ENCODE results near the gene PDE8A. TPM values are rescaled to one million over a fixed set of nuclear protein-coding genes. Genes with fewer than 3 reads are reported as not detected.

The PDE8A gene
- total RNA-seq, 5 donors from 2014 or later (not counting 1 experiment from before 2014, with no cell fraction given), result 21.5 to 33.7 (median 25.1) TPM

GRCh38 chr15:85142312-85142711 is 160.7 kb downstream of the PDE8A start:
- no peaks in the 10 kb centered on the region for H3K4me1 Mint-ChIP-seq
- WGBS (ENCODE audit: insufficient coverage), result 50% methylated on average over 1 of the region's 2 CpGs
- no peak overlapping the region for H3K27ac Mint-ChIP-seq
- peaks cover 19% of the 10 kb centered on the region for H3K36me3 Mint-ChIP-seq
- POLR2A ChIA-PET, result no interaction called here
- H3K9me3 ChIP-seq, result no peaks in the 10 kb centered on the region
- no peak for ATAC-seq (replicated peaks in 1 of 4)
- H3K27ac ChIP-seq (ENCODE audit: low read length), result no peak overlapping the region
- no peak for DNase-seq
- no peaks in the 10 kb centered on the region for H3K9me3 Mint-ChIP-seq
- no peak overlapping the region for H3K4me3 ChIP-seq (ENCODE audit: control insufficient read depth in 1 of 2, extremely low read depth in 1 of 2, low read length in 1 of 2)
- CTCF ChIA-PET, result no interaction called here
- H3K4me3 Mint-ChIP-seq, result no peak overlapping the region
- H3K36me3 ChIP-seq (ENCODE audit: control insufficient read depth in 2 of 2, extremely low read depth in 1 of 2, insufficient read depth in 1 of 2, low read length in 1 of 2), result peaks cover 3 to 10% of the 10 kb centered on the region in 2 donors
- no peaks in the 10 kb centered on the region for H3K4me1 ChIP-seq (ENCODE audit: control insufficient read depth in 1 of 2, extremely low read depth in 1 of 2, insufficient read depth in 2 of 2, low read length in 2 of 2)
- no peaks in the 10 kb centered on the region for H3K27me3 ChIP-seq (replicated peaks in 1 of 2; ENCODE audit: control insufficient read depth in 2 of 2, extremely low read depth in 1 of 2, insufficient read depth in 2 of 2, low read length in 1 of 2)
- H3K27me3 Mint-ChIP-seq, result no peaks in the 10 kb centered on the region

- Mint-ChIP-seq H3K36me3 (no peaks in the 10 kb centered on the region), H3K27ac (no peak overlapping the region), H3K9me3 (peaks cover 0 to 8% (median 8%) of the 10 kb centered on the region in 3 donors), H3K4me3 (no peak overlapping the region), H3K4me1 (peaks cover 11 to 20% (median 14%) of the 10 kb centered on the region in 3 donors), H3K27me3 (peaks cover 2 to 6% of the 10 kb centered on the region in 2 donors)
- no CpG with 5 or more reads among the region's 5 CpGs for WGBS (ENCODE audit: insufficient coverage)
- DNase-seq, result peak in 1 of 35 experiments; percentile 28
- ChIA-PET CTCF (no interaction called here), POLR2A (interaction anchor here in 1 of 2 donors (0.6 kb wide), 1 partner anchor 233 kb away, joined by 3 read pairs; no protein-coding TSS in a partner anchor)
- peaks cover 0 to 3% of the 10 kb centered on the region in 2 experiments for H3K27me3 ChIP-seq (replicated peaks in 1 of 2; ENCODE audit: control insufficient read depth in 2 of 2, extremely low read depth in 1 of 2, insufficient read depth in 2 of 2, low read length in 1 of 2)
- H3K27ac ChIP-seq (ENCODE audit: low read length), result no peak overlapping the region
- no peak overlapping the region for H3K4me3 ChIP-seq (ENCODE audit: control insufficient read depth in 1 of 2, extremely low read depth in 1 of 2, low read length in 1 of 2)
- peaks cover 0 to 14% of the 10 kb centered on the region in 2 experiments for H3K4me1 ChIP-seq (ENCODE audit: control insufficient read depth in 1 of 2, extremely low read depth in 1 of 2, insufficient read depth in 2 of 2, low read length in 2 of 2)
- no peaks in the 10 kb centered on the region for H3K36me3 ChIP-seq (ENCODE audit: control insufficient read depth in 2 of 2, extremely low read depth in 1 of 2, insufficient read depth in 1 of 2, low read length in 1 of 2)
- ATAC-seq (replicated peaks in 1 of 4), result peak in 2 of 4 experiments; percentile 36 to 84
- no peaks in the 10 kb centered on the region for H3K9me3 ChIP-seq
Observed at GRCh38 chr15:85149465-85150129, 167.9 kb downstream of the PDE8A start.

- WGBS (ENCODE audit: insufficient coverage), result no CpG with 5 or more reads among the region's 2 CpGs
- Histone ChIP-seq H3K27me3 (replicated peaks in 1 of 2; ENCODE audit: control insufficient read depth in 2 of 2, extremely low read depth in 1 of 2, insufficient read depth in 2 of 2, low read length in 1 of 2) (peaks cover 0 to 3% of the 10 kb centered on the region in 2 experiments), H3K4me1 (ENCODE audit: control insufficient read depth in 1 of 2, extremely low read depth in 1 of 2, insufficient read depth in 2 of 2, low read length in 2 of 2) (peaks cover 0 to 14% of the 10 kb centered on the region in 2 experiments), H3K27ac (ENCODE audit: low read length) (no peak overlapping the region), H3K9me3 (no peaks in the 10 kb centered on the region), H3K36me3 (ENCODE audit: control insufficient read depth in 2 of 2, extremely low read depth in 1 of 2, insufficient read depth in 1 of 2, low read length in 1 of 2) (no peaks in the 10 kb centered on the region), H3K4me3 (ENCODE audit: control insufficient read depth in 1 of 2, extremely low read depth in 1 of 2, low read length in 1 of 2) (no peak overlapping the region)
- Mint-ChIP-seq H3K4me1 (peaks cover 11 to 20% (median 14%) of the 10 kb centered on the region in 3 donors), H3K27ac (no peak overlapping the region), H3K4me3 (no peak overlapping the region), H3K9me3 (peaks cover 0 to 8% (median 8%) of the 10 kb centered on the region in 3 donors), H3K36me3 (no peaks in the 10 kb centered on the region), H3K27me3 (peaks cover 2 to 6% of the 10 kb centered on the region in 2 donors)
- ChIA-PET POLR2A (no interaction called here), CTCF (no interaction called here)
- no peak for ATAC-seq (replicated peaks in 1 of 4)
- no peak for DNase-seq
Observed at GRCh38 chr15:85150130-85150480, 168.4 kb downstream of the PDE8A start.

GRCh38 chr15:85151145-85151544 is 169.5 kb downstream of the PDE8A start:
- Mint-ChIP-seq H3K9me3 (peaks cover 0 to 8% (median 8%) of the 10 kb centered on the region in 3 donors), H3K36me3 (no peaks in the 10 kb centered on the region), H3K4me1 (peaks cover 11 to 20% (median 14%) of the 10 kb centered on the region in 3 donors), H3K27me3 (peaks cover 5 to 9% of the 10 kb centered on the region in 2 donors), H3K27ac (no peak overlapping the region), H3K4me3 (no peak overlapping the region)
- no peak for DNase-seq
- no peak overlapping the region for H3K4me3 ChIP-seq (ENCODE audit: control insufficient read depth in 1 of 2, extremely low read depth in 1 of 2, low read length in 1 of 2)
- H3K27ac ChIP-seq (ENCODE audit: low read length), result no peak overlapping the region
- peaks cover 0 to 14% of the 10 kb centered on the region in 2 experiments for H3K4me1 ChIP-seq (ENCODE audit: control insufficient read depth in 1 of 2, extremely low read depth in 1 of 2, insufficient read depth in 2 of 2, low read length in 2 of 2)
- CTCF ChIA-PET, result interaction anchor here in 1 of 2 donors (1.1 kb wide), 1 partner anchor 18 kb away, joined by 3 read pairs; no protein-coding TSS in a partner anchor
- WGBS (ENCODE audit: insufficient coverage), result no CpG with 5 or more reads among the region's 7 CpGs
- POLR2A ChIA-PET, result no interaction called here
- ATAC-seq (replicated peaks in 1 of 4), result no peak
- peaks cover 0 to 3% of the 10 kb centered on the region in 2 experiments for H3K27me3 ChIP-seq (replicated peaks in 1 of 2; ENCODE audit: control insufficient read depth in 2 of 2, extremely low read depth in 1 of 2, insufficient read depth in 2 of 2, low read length in 1 of 2)
- H3K9me3 ChIP-seq, result no peaks in the 10 kb centered on the region
- H3K36me3 ChIP-seq (ENCODE audit: control insufficient read depth in 2 of 2, extremely low read depth in 1 of 2, insufficient read depth in 1 of 2, low read length in 1 of 2), result no peaks in the 10 kb centered on the region

GRCh38 chr15:85151861-85152260 is 170.2 kb downstream of the PDE8A start:
- Histone ChIP-seq H3K36me3 (ENCODE audit: control insufficient read depth in 2 of 2, extremely low read depth in 1 of 2, insufficient read depth in 1 of 2, low read length in 1 of 2) (no peaks in the 10 kb centered on the region), H3K27me3 (replicated peaks in 1 of 2; ENCODE audit: control insufficient read depth in 2 of 2, extremely low read depth in 1 of 2, insufficient read depth in 2 of 2, low read length in 1 of 2) (peaks cover 0 to 3% of the 10 kb centered on the region in 2 experiments), H3K4me3 (ENCODE audit: control insufficient read depth in 1 of 2, extremely low read depth in 1 of 2, low read length in 1 of 2) (no peak overlapping the region), H3K27ac (ENCODE audit: low read length) (no peak overlapping the region), H3K4me1 (ENCODE audit: control insufficient read depth in 1 of 2, extremely low read depth in 1 of 2, insufficient read depth in 2 of 2, low read length in 2 of 2) (peaks cover 0 to 14% of the 10 kb centered on the region in 2 experiments), H3K9me3 (no peaks in the 10 kb centered on the region)
- POLR2A ChIA-PET, result interaction anchor here in 1 of 2 donors (0.6 kb wide), 1 partner anchor 378 kb away, joined by 6 read pairs; no protein-coding TSS in a partner anchor
- H3K27me3 Mint-ChIP-seq, result peaks cover 7 to 9% of the 10 kb centered on the region in 2 donors
- H3K36me3 Mint-ChIP-seq, result no peaks in the 10 kb centered on the region
- ATAC-seq (replicated peaks in 1 of 4) (no peak), DNase-seq (no peak)
- CTCF ChIA-PET, result interaction anchor here in 1 of 2 donors (1.1 kb wide), 1 partner anchor 17 kb away, joined by 3 read pairs; no protein-coding TSS in a partner anchor
- H3K27ac Mint-ChIP-seq, result no peak overlapping the region
- no CpG with 5 or more reads among the region's 3 CpGs for WGBS (ENCODE audit: insufficient coverage)
- no peak overlapping the region for H3K4me3 Mint-ChIP-seq
- H3K4me1 Mint-ChIP-seq, result peaks cover 11 to 20% (median 14%) of the 10 kb centered on the region in 3 donors
- peaks cover 0 to 8% (median 8%) of the 10 kb centered on the region in 3 donors for H3K9me3 Mint-ChIP-seq

- H3K36me3 Mint-ChIP-seq, result no peaks in the 10 kb centered on the region
- WGBS (ENCODE audit: insufficient coverage), result no CpG with 5 or more reads among the region's 2 CpGs
- H3K9me3 ChIP-seq, result no peaks in the 10 kb centered on the region
- H3K9me3 Mint-ChIP-seq, result peaks cover 0 to 8% (median 8%) of the 10 kb centered on the region in 3 donors
- DNase-seq (no peak), ATAC-seq (replicated peaks in 1 of 4) (no peak)
- H3K36me3 ChIP-seq (ENCODE audit: control insufficient read depth in 2 of 2, extremely low read depth in 1 of 2, insufficient read depth in 1 of 2, low read length in 1 of 2), result no peaks in the 10 kb centered on the region
- no peak overlapping the region for H3K27ac Mint-ChIP-seq
- H3K4me1 ChIP-seq (ENCODE audit: control insufficient read depth in 1 of 2, extremely low read depth in 1 of 2, insufficient read depth in 2 of 2, low read length in 2 of 2), result peaks cover 0 to 13% of the 10 kb centered on the region in 2 experiments
- CTCF ChIA-PET, result no interaction called here
- peaks cover 7 to 10% (median 8%) of the 10 kb centered on the region in 3 donors for H3K4me1 Mint-ChIP-seq
- H3K27ac ChIP-seq (ENCODE audit: low read length), result no peak overlapping the region
- H3K4me3 ChIP-seq (ENCODE audit: control insufficient read depth in 1 of 2, extremely low read depth in 1 of 2, low read length in 1 of 2), result no peak overlapping the region
- peaks cover 0 to 3% of the 10 kb centered on the region in 2 experiments for H3K27me3 ChIP-seq (replicated peaks in 1 of 2; ENCODE audit: control insufficient read depth in 2 of 2, extremely low read depth in 1 of 2, insufficient read depth in 2 of 2, low read length in 1 of 2)
- no peak overlapping the region for H3K4me3 Mint-ChIP-seq
- H3K27me3 Mint-ChIP-seq, result peaks cover 7 to 9% of the 10 kb centered on the region in 2 donors
- POLR2A ChIA-PET, result no interaction called here
Observed at GRCh38 chr15:85154061-85154460, 172.4 kb downstream of the PDE8A start.

Data from T-cell (primary cell).